RWPE2 (cell line): ENCODE measurements around the gene TOR2A.

Experiments used
- ATAC-seq: fragments of 200-7000 bp; cut with Tn5 transposase; 3 replicates; pipeline ENCODE4 v1.9.1; 2021; ENCODE audit warnings: low read depth
- DNase-seq: peaks from one replicate; pipeline ENCODE4 v3.0.0-alpha.2; 2020; ENCODE audit warnings: low spot score
- H3K27ac ChIP-seq: fragments of 450-650 bp; 2 replicates; pipeline ENCODE4 v1.5.1; 2017; ENCODE audit warnings: mild to moderate bottlenecking; ENCODE audit not compliant: poor library complexity, severe bottlenecking
- H3K27me3 ChIP-seq: fragments of 250-450 bp; sonication (Bioruptor Pico); 2 replicates; pipeline ENCODE4 v1.5.1; 2021; ENCODE audit warnings: mild to moderate bottlenecking, moderate library complexity; ENCODE audit not compliant: insufficient read depth, poor library complexity, severe bottlenecking
- H3K36me3 ChIP-seq: fragments of 250-450 bp; sonication (Bioruptor Pico); 2 replicates; pipeline ENCODE4 v1.5.1; 2020; ENCODE audit warnings: low read depth, mild to moderate bottlenecking, moderate library complexity
- H3K4me1 ChIP-seq: fragments of 250-450 bp; sonication (Bioruptor Pico); 2 replicates; pipeline ENCODE4 v1.5.1; 2021; ENCODE audit warnings: mild to moderate bottlenecking, moderate library complexity; ENCODE audit not compliant: insufficient read depth, poor library complexity, severe bottlenecking
- H3K4me3 ChIP-seq: fragments of 250-450 bp; sonication (Bioruptor Pico); 2 replicates; pipeline ENCODE4 v1.5.1; 2021; ENCODE audit warnings: mild to moderate bottlenecking, moderate library complexity; ENCODE audit not compliant: severe bottlenecking
- H3K9me3 ChIP-seq: fragments of 250-450 bp; sonication (Bioruptor Pico); 2 replicates; pipeline ENCODE4 v1.5.1; 2021; ENCODE audit warnings: mild to moderate bottlenecking, moderate library complexity; ENCODE audit not compliant: severe bottlenecking
- CTCF ChIP-seq: fragments of 450-650 bp; IDR thresholded peaks from one replicate; pipeline ENCODE4 v1.5.1; 2017; ENCODE audit warnings: mild to moderate bottlenecking, moderate library complexity; ENCODE audit not compliant: poor library complexity, severe bottlenecking

Gene TOR2A

GRCh38 chr9:127767909-127768331 is 32.8 kb upstream of the TOR2A start:
- Histone ChIP-seq H3K27ac (no peak overlapping the region), H3K36me3 (no peaks in the 10 kb centered on the region), H3K4me1 (peaks cover 5% of the 10 kb centered on the region), H3K4me3 (no peak overlapping the region), H3K9me3 (no peaks in the 10 kb centered on the region), H3K27me3 (no peaks in the 10 kb centered on the region)
- DNase-seq (no peak), ATAC-seq (no peak)
- no peak for TF ChIP-seq CTCF

GRCh38 chr9:127767410-127767809 is 32.3 kb upstream of the TOR2A start:
- Histone ChIP-seq H3K36me3 (no peaks in the 10 kb centered on the region), H3K4me1 (peaks cover 5% of the 10 kb centered on the region), H3K4me3 (no peak overlapping the region), H3K27me3 (no peaks in the 10 kb centered on the region), H3K27ac (no peak overlapping the region), H3K9me3 (no peaks in the 10 kb centered on the region)
- no peak for TF ChIP-seq CTCF
- no peak for DNase-seq
- ATAC-seq, result no peak

- H3K9me3 ChIP-seq, result no peaks in the 10 kb centered on the region
- no peaks in the 10 kb centered on the region for H3K36me3 ChIP-seq
- TF ChIP-seq CTCF, result no peak
- no peak overlapping the region for H3K4me3 ChIP-seq
- H3K27me3 ChIP-seq, result no peaks in the 10 kb centered on the region
- peaks cover under 1% of the 10 kb centered on the region for H3K4me1 ChIP-seq
- ATAC-seq (no peak), DNase-seq (no peak)
- no peak overlapping the region for H3K27ac ChIP-seq
Measured at GRCh38 chr9:127765418-127765817, 30.3 kb upstream of the TOR2A start.

GRCh38 chr9:127763918-127764384 is 28.9 kb upstream of the TOR2A start:
- no peak for DNase-seq
- no peaks in the 10 kb centered on the region for H3K36me3 ChIP-seq
- no peak for TF ChIP-seq CTCF
- H3K27me3 ChIP-seq, result no peaks in the 10 kb centered on the region
- ATAC-seq, result peak; percentile 60; the same call in 2 of the 3 replicates
- no peaks in the 10 kb centered on the region for H3K9me3 ChIP-seq
- H3K27ac ChIP-seq, result no peak overlapping the region
- H3K4me3 ChIP-seq, result no peak overlapping the region
- no peaks in the 10 kb centered on the region for H3K4me1 ChIP-seq

GRCh38 chr9:127762111-127762676 is 27.1 kb upstream of the TOR2A start:
- no peak overlapping the region for H3K4me3 ChIP-seq
- TF ChIP-seq CTCF, result no peak
- no peaks in the 10 kb centered on the region for H3K9me3 ChIP-seq
- no peaks in the 10 kb centered on the region for H3K4me1 ChIP-seq
- H3K36me3 ChIP-seq, result no peaks in the 10 kb centered on the region
- ATAC-seq (no peak), DNase-seq (no peak)
- H3K27ac ChIP-seq, result no peak overlapping the region
- H3K27me3 ChIP-seq, result no peaks in the 10 kb centered on the region
